ENCODE measurements around the gene SLC4A9. TPM values are rescaled to one million over a fixed set of nuclear protein-coding genes. Genes with fewer than 3 reads are reported as not detected.
A peak's percentile ranks its signal among the peaks of the same experiment; 100 is the strongest.

The SLC4A9 gene
- total RNA-seq, 1 donor from 2014 or later, result 1.8 TPM

GRCh38 chr5:140317859-140318258 lies 42.1 kb upstream of the SLC4A9 start:
- DNase-seq (ENCODE audit: low spot score in 2 of 2, unreplicated experiment in 2 of 2), result no peak
- no peak for TF ChIP-seq CTCF (IDR thresholded peaks at IDR 0.05; ENCODE audit: unreplicated experiment)
- H3K36me3 Mint-ChIP-seq, result no peaks in the 10 kb centered on the region
- H3K4me1 Mint-ChIP-seq, result peaks cover 3% of the 10 kb centered on the region
- no peak overlapping the region for H3K4me3 Mint-ChIP-seq
- no peaks in the 10 kb centered on the region for H3K27me3 Mint-ChIP-seq (ENCODE audit: low read depth)
- H3K27ac Mint-ChIP-seq, result no peak overlapping the region
- H3K9me3 Mint-ChIP-seq, result peaks cover 9% of the 10 kb centered on the region

GRCh38 chr5:140318792-140319191 lies 41.2 kb upstream of the SLC4A9 start:
- Mint-ChIP-seq H3K4me1 (peaks cover 13% of the 10 kb centered on the region), H3K36me3 (no peaks in the 10 kb centered on the region), H3K4me3 (no peak overlapping the region), H3K27me3 (ENCODE audit: low read depth) (no peaks in the 10 kb centered on the region), H3K27ac (no peak overlapping the region), H3K9me3 (peaks cover 9% of the 10 kb centered on the region)
- no peak for DNase-seq (ENCODE audit: low spot score in 2 of 2, unreplicated experiment in 2 of 2)
- TF ChIP-seq CTCF (IDR thresholded peaks at IDR 0.05; ENCODE audit: unreplicated experiment), result no peak

GRCh38 chr5:140319833-140320232 lies 40.2 kb upstream of the SLC4A9 start:
- Mint-ChIP-seq H3K36me3 (no peaks in the 10 kb centered on the region), H3K27ac (no peak overlapping the region), H3K4me1 (peaks cover 22% of the 10 kb centered on the region), H3K27me3 (ENCODE audit: low read depth) (no peaks in the 10 kb centered on the region), H3K4me3 (no peak overlapping the region), H3K9me3 (peaks cover 9% of the 10 kb centered on the region)
- no peak for DNase-seq (ENCODE audit: low spot score in 2 of 2, unreplicated experiment in 2 of 2)
- TF ChIP-seq CTCF (IDR thresholded peaks at IDR 0.05; ENCODE audit: unreplicated experiment), result no peak

GRCh38 chr5:140321796-140322195 lies 38.2 kb upstream of the SLC4A9 start:
- no peak for DNase-seq (ENCODE audit: low spot score in 2 of 2, unreplicated experiment in 2 of 2)
- Mint-ChIP-seq H3K4me1 (peaks cover 32% of the 10 kb centered on the region), H3K4me3 (no peak overlapping the region), H3K27ac (no peak overlapping the region), H3K36me3 (no peaks in the 10 kb centered on the region), H3K9me3 (peaks cover 9% of the 10 kb centered on the region), H3K27me3 (ENCODE audit: low read depth) (no peaks in the 10 kb centered on the region)
- TF ChIP-seq CTCF (IDR thresholded peaks at IDR 0.05; ENCODE audit: unreplicated experiment), result no peak

GRCh38 chr5:140322751-140323731 lies 37.0 kb upstream of the SLC4A9 start:
- Mint-ChIP-seq H3K36me3 (no peaks in the 10 kb centered on the region), H3K27me3 (ENCODE audit: low read depth) (no peaks in the 10 kb centered on the region), H3K9me3 (peaks cover 9% of the 10 kb centered on the region), H3K4me1 (peaks cover 37% of the 10 kb centered on the region), H3K4me3 (no peak overlapping the region), H3K27ac (peak overlapping the region; percentile 93)
- no peak for DNase-seq (ENCODE audit: low spot score in 2 of 2, unreplicated experiment in 2 of 2)
- TF ChIP-seq CTCF (IDR thresholded peaks at IDR 0.05; ENCODE audit: unreplicated experiment), result no peak

Data from mesothelial cell of epicardium (in vitro differentiated cells).